DOHH2 (cell line): Measurements from ENCODE around the gene SYNDIG1.

Experiments
- H3F3A ChIP-seq: fragments of 200-600 bp; sonication (generic), shearing (Covaris generic); 2 replicates; pipeline ENCODE4 v1.6.0; 2016; ENCODE audit warnings: antibody characterized with exemption, mild to moderate bottlenecking; ENCODE audit not compliant: control insufficient read depth, insufficient read depth
- H3K27ac ChIP-seq: fragments of 200-600 bp; sonication (generic); 2 replicates; pipeline ENCODE4 v1.5.1; 2014; ENCODE audit warnings: low read depth, mild to moderate bottlenecking, low read length, moderate library complexity
- H3K27me3 ChIP-seq: fragments of 200-600 bp; sonication (generic); 2 replicates; pipeline ENCODE4 v1.6.1; 2014; ENCODE audit warnings: mild to moderate bottlenecking, low read length, mixed read lengths; ENCODE audit not compliant: control insufficient read depth
- H3K36me3 ChIP-seq: fragments of 200-600 bp; sonication (generic); 2 replicates; pipeline ENCODE4 v1.6.1; 2014; ENCODE audit warnings: mild to moderate bottlenecking, low read length, moderate library complexity, mixed read lengths; ENCODE audit not compliant: control insufficient read depth
- H3K4me1 ChIP-seq: fragments of 200-600 bp; sonication (generic); 2 replicates; pipeline ENCODE4 v1.6.1; 2014; ENCODE audit warnings: mild to moderate bottlenecking, low read length, mixed read lengths; ENCODE audit not compliant: control insufficient read depth
- H3K4me2 ChIP-seq: fragments of 200-600 bp; sonication (generic); 2 replicates; pipeline ENCODE4 v1.6.0; 2014; ENCODE audit warnings: mild to moderate bottlenecking, low read length, moderate library complexity
- H3K4me3 ChIP-seq: fragments of 200-600 bp; sonication (generic); 2 replicates; pipeline ENCODE4 v1.5.1; 2014; ENCODE audit warnings: mild to moderate bottlenecking, low read length, mixed read lengths
- H3K79me2 ChIP-seq: fragments of 200-600 bp; sonication (generic); 2 replicates; pipeline ENCODE4 v1.6.1; 2014; ENCODE audit warnings: mild to moderate bottlenecking, low read length, mixed read lengths; ENCODE audit not compliant: control insufficient read depth
- H3K9me2 ChIP-seq: fragments of 200-600 bp; sonication (generic); replicated peaks from 2 replicates; pipeline ENCODE4 v1.6.1; 2014; ENCODE audit warnings: mild to moderate bottlenecking, low read length, mixed read lengths; ENCODE audit not compliant: control insufficient read depth
- H3K9me3 ChIP-seq: fragments of 200-600 bp; sonication (generic); 2 replicates; pipeline ENCODE4 v1.6.1; 2014; ENCODE audit warnings: antibody characterized with exemption, low read length, mixed read lengths; ENCODE audit not compliant: control insufficient read depth, insufficient read depth
- H4K20me1 ChIP-seq: fragments of 200-600 bp; sonication (generic); 2 replicates; pipeline ENCODE4 v1.6.0; 2014; ENCODE audit warnings: low read depth, mild to moderate bottlenecking, antibody characterized with exemption, low read length, moderate library complexity; ENCODE audit not compliant: control insufficient read depth, insufficient read depth
- EZH2phosphoT487 ChIP-seq: fragments of 200-600 bp; sonication (generic); IDR thresholded peaks from 2 replicates; pipeline ENCODE4 v1.6.1; 2017; ENCODE audit warnings: borderline replicate concordance, mild to moderate bottlenecking, antibody characterized with exemption, low read length, moderate library complexity, mixed read lengths
- TF ChIP-seq, protein P1 (sequence below): fragments of 200-600 bp; sonication (generic); IDR thresholded peaks from one replicate; pipeline ENCODE4 v1.5.1; 2014; ENCODE audit warnings: antibody characterized with exemption, mild to moderate bottlenecking, low read depth, low read length; ENCODE audit not compliant: poor library complexity, severe bottlenecking

Gene SYNDIG1

DNA sequence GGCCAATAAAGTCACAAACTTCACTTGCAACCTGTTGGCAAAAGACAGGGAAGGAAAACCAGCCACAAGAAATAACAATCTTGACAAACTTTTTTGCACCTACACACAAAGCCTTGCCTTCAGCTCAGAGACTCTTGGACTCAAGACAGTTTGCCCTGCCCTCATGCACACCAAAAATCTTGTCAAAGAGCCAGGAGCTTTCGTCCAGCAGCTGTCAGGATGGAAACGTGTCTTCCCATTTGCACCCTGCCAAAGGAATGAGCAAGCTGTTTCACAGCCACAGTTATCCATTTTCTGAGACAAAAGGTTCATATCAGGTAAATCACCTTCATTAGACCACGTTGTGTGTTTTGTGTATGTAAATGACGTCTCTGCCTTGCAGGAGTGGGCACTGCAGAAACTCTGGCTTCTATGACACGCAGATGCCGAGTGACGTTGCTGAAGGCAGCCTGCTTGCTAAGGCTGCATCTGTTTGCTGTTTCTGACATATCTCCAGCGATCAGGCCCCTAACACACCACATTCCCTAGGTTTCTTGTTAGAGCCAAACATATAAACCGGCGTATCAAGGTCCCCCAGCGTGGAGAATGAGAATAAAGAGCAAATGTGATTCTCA, 193.4 kb downstream of the SYNDIG1 start:
- no peaks in the 10 kb centered on the region for H4K20me1 ChIP-seq
- H3K4me2 ChIP-seq: no peak overlapping the region
- no peaks in the 10 kb centered on the region for H3K9me3 ChIP-seq
- no peak for TF ChIP-seq EZH2phosphoT487
- TF ChIP-seq, protein P1, sequence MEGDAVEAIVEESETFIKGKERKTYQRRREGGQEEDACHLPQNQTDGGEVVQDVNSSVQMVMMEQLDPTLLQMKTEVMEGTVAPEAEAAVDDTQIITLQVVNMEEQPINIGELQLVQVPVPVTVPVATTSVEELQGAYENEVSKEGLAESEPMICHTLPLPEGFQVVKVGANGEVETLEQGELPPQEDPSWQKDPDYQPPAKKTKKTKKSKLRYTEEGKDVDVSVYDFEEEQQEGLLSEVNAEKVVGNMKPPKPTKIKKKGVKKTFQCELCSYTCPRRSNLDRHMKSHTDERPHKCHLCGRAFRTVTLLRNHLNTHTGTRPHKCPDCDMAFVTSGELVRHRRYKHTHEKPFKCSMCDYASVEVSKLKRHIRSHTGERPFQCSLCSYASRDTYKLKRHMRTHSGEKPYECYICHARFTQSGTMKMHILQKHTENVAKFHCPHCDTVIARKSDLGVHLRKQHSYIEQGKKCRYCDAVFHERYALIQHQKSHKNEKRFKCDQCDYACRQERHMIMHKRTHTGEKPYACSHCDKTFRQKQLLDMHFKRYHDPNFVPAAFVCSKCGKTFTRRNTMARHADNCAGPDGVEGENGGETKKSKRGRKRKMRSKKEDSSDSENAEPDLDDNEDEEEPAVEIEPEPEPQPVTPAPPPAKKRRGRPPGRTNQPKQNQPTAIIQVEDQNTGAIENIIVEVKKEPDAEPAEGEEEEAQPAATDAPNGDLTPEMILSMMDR: no peak
- no peaks in the 10 kb centered on the region for H3K79me2 ChIP-seq
- H3F3A ChIP-seq: no peaks in the 10 kb centered on the region
- no peaks in the 10 kb centered on the region for H3K9me2 ChIP-seq
- no peak overlapping the region for H3K4me3 ChIP-seq
- no peaks in the 10 kb centered on the region for H3K27me3 ChIP-seq
- H3K4me1 ChIP-seq: no peaks in the 10 kb centered on the region
- no peak overlapping the region for H3K27ac ChIP-seq
- no peaks in the 10 kb centered on the region for H3K36me3 ChIP-seq

DNA sequence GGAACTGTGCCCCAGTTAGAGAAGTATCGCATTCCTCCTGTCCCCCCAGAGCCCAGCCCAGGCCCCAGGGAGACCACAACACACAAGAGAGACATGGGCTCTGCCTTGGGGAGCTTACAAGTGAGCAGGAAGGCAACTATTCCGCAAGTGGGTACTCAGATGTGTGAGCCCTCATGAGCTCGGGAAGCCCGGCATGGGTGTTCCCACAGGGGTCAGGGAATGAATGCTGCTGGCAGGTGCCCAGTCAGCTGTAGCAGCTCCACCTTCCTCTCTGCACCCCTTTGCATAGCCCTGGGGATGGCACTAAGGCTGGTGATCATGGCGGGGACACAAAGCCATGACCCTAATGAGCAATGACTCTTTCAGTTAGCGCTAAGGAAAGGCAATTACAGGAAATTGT, 194.1 kb downstream of the SYNDIG1 start:
- no peaks in the 10 kb centered on the region for H3K36me3 ChIP-seq
- no peaks in the 10 kb centered on the region for H3K9me3 ChIP-seq
- H3K27ac ChIP-seq: no peak overlapping the region
- no peak overlapping the region for H3K4me3 ChIP-seq
- H3K9me2 ChIP-seq: no peaks in the 10 kb centered on the region
- no peaks in the 10 kb centered on the region for H3K79me2 ChIP-seq
- no peaks in the 10 kb centered on the region for H4K20me1 ChIP-seq
- no peaks in the 10 kb centered on the region for H3K4me1 ChIP-seq
- TF ChIP-seq EZH2phosphoT487: no peak
- TF ChIP-seq, protein P1: no peak
- H3K4me2 ChIP-seq: no peak overlapping the region
- H3F3A ChIP-seq: no peaks in the 10 kb centered on the region
- H3K27me3 ChIP-seq: no peaks in the 10 kb centered on the region

DNA sequence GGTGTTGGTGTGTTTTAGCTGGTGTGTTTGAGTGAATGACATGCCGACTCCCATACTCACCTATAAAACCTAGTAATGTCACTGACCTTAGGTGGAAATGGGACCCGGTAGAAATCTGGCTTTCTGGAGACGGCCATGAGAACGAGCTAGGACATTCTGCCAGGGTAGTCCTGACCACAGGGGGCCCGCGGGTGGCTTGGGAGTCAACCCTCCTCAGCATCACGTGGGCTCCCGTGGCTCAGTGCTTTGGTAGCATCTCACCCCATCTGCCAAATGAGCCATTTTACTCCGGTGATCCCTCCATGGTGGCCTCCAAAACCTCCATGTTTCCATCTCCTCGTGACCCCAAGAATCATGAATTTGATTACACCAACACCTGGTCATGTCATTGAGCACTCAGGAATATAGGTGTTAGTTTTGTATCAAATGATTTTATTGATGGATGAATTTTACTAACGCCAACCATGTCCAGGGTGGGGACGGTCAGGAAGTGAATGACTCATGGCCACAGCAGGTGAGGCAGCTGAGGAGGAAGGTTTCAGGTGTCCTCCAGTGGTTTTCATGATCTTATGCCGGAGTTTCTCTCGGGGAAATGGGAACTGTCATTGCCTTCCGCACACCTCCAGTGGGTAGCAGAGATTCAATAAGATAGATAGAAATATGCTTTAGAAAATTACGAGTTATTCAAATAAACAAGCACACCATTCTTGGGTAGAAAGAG, 195.0 kb downstream of the SYNDIG1 start:
- H3K27ac ChIP-seq: no peak overlapping the region
- no peaks in the 10 kb centered on the region for H3K79me2 ChIP-seq
- no peak overlapping the region for H3K4me2 ChIP-seq
- H3K9me2 ChIP-seq: no peaks in the 10 kb centered on the region
- H3K9me3 ChIP-seq: no peaks in the 10 kb centered on the region
- H3K36me3 ChIP-seq: no peaks in the 10 kb centered on the region
- H3K4me3 ChIP-seq: no peak overlapping the region
- H3K4me1 ChIP-seq: no peaks in the 10 kb centered on the region
- TF ChIP-seq, protein P1: no peak
- TF ChIP-seq EZH2phosphoT487: no peak
- no peaks in the 10 kb centered on the region for H3F3A ChIP-seq
- H3K27me3 ChIP-seq: no peaks in the 10 kb centered on the region
- no peaks in the 10 kb centered on the region for H4K20me1 ChIP-seq
